Transverse colon (tissue), 4 donors: Measurements from ENCODE around the gene PCBP3. TPM values are rescaled to one million over a fixed set of nuclear protein-coding genes. Genes with fewer than 3 reads are reported as not detected.

Experiments used
- DNase-seq: peaks from one replicate; pipeline ENCODE4 v3.0.0-alpha.2; 2019
- H3K27ac ChIP-seq, 4 donors: fragments of 200-600 bp; sonication (generic); 2 replicates each; pipeline ENCODE4 v1.5.1; 2016 to 2018; ENCODE audit warnings: inconsistent platforms in 4 of 4
- H3K27me3 ChIP-seq: fragments of 200-600 bp; sonication (generic); 2 replicates; pipeline ENCODE4 v1.5.1; 2017; ENCODE audit warnings: inconsistent platforms
- H3K36me3 ChIP-seq, 4 donors: fragments of 200-600 bp; sonication (generic); 2 replicates each; pipeline ENCODE4 v1.5.1; 2017 to 2019; ENCODE audit warnings: inconsistent platforms in 4 of 4
- H3K4me1 ChIP-seq, 4 donors: fragments of 200-600 bp; sonication (generic); 2 replicates each; pipeline ENCODE4 v1.5.1; 2017 to 2020; ENCODE audit warnings: inconsistent platforms in 4 of 4
- H3K4me3 ChIP-seq, 4 donors: fragments of 200-600 bp; sonication (generic); 1 replicate in 1 of 4; 2 replicates in 3 of 4; pipeline versions ENCODE4 v1.5.1 to v1.6.1; 2017 to 2019; ENCODE audit warnings: inconsistent platforms in 4 of 4
- H3K9me3 ChIP-seq, 2 donors: fragments of 200-600 bp; sonication (generic); 2 replicates each; pipeline ENCODE4 v1.5.1; 2017 to 2019; ENCODE audit warnings: inconsistent platforms in 2 of 2
- EP300 ChIP-seq: sonication (generic); formaldehyde crosslinking; IDR thresholded peaks from one replicate; pipeline ENCODE4 v1.6.1; 2017; ENCODE audit warnings: antibody characterized with exemption, low read depth
- POLR2A ChIP-seq: fragments of 450-650 bp; IDR thresholded peaks from one replicate; pipeline ENCODE4 v1.6.1; 2016; ENCODE audit warnings: antibody characterized with exemption, mild to moderate bottlenecking, moderate library complexity
- POLR2AphosphoS5 ChIP-seq, 3 donors: sonication (generic); formaldehyde crosslinking; IDR thresholded peaks; one replicate each; pipeline ENCODE4 v1.6.1; 2016; ENCODE audit warnings: antibody characterized with exemption in 3 of 3
- WGBS, 2 donors: methylation state at CpG; one replicate each; pipeline ENCODE4 v1.1.5; 2018; ENCODE audit warnings: low coverage in 1 of 2; 5-methylcytosine and 5-hydroxymethylcytosine counted together
- in situ Hi-C, 4 donors: fragments of 200-750 bp; cut with MboI; loops; one replicate each; pipeline versions ENCODE4 v1.15.0 to v1.15.1; 2017; ENCODE audit warnings: low sequenced_read_pairs in 3 of 4, low pct_ligation_motif_present in 1 of 4, low pct_unique_long_range_greater_than_20kb in 1 of 4
- intact Hi-C: fragments of 100-400 bp; cut with DNase I; formaldehyde crosslinking; loops from one replicate; pipeline ENCODE4 v1.15.1; 2023; ENCODE audit warnings: low total_unique reads
- total RNA-seq, 4 donors: library from RNA; depleted of rRNA; stranded (reverse); fragments of >200 nt; gene quantifications; one replicate each; pipeline ENCODE4 v1.1.0, GENCODE V29; 2016
- TF ChIP-seq, protein P1 (sequence below), 5 experiments: fragments of 200-600 bp in 3 of 5; fragments of 450-650 bp in 2 of 5; sonication (generic) in 3 of 5; IDR thresholded peaks; 1 replicate in 2 of 5; 2 replicates in 3 of 5; pipeline ENCODE4 v1.5.1; 2016 to 2017; ENCODE audit warnings: antibody characterized with exemption in 5 of 5, inconsistent platforms in 3 of 5, mild to moderate bottlenecking in 2 of 5, moderate library complexity in 1 of 5

Gene PCBP3
- total RNA-seq, 4 donors from 2014 or later = 0.80 to 7.8 (median 5.3) TPM

DNA sequence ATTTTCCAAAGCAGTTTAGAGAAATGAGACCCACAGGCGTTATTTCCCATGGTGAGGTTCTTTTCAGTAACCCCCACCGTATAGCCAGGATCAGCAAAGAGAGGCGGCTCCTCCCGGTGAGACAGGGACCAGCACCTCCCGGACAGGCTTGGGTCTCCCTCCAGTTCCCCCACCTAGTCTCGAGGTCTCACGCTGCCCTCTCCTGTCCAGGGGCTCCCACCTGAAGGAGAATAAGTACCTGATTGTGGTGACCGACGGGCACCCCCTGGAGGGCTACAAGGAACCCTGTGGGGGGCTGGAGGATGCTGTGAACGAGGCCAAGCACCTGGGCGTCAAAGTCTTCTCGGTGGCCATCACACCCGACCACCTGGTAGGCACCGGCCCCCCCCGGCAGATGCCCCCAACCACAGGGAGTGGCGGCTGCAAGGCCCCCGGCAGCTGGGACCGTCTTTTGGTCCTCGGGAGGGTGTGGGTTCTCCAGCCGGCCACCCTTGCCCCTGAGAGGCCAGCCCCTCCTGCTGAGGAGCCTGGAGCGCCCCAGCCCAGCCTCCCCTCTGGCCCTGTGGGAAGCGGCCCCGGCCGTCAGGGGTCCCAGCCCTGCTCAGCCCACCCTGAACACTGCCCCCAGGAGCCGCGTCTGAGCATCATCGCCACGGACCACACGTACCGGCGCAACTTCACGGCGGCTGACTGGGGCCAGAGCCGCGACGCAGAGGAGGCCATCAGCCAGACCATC is 343.0 kb downstream of the PCBP3 start:
- no peak overlapping the region for H3K4me3 ChIP-seq
- no peaks in the 10 kb centered on the region for H3K9me3 ChIP-seq
- no peaks in the 10 kb centered on the region for H3K36me3 ChIP-seq
- H3K27ac ChIP-seq = peak overlapping the region; percentile 33 to 90 (median 82)
- peaks cover 17% of the 10 kb centered on the region for H3K27me3 ChIP-seq
- intact Hi-C loops (no loop called here), in situ Hi-C loops (no loop called here)
- TF ChIP-seq POLR2AphosphoS5 (IDR thresholded peaks at IDR 0.05) = no peak
- TF ChIP-seq EP300 = no peak
- TF ChIP-seq, protein P1, sequence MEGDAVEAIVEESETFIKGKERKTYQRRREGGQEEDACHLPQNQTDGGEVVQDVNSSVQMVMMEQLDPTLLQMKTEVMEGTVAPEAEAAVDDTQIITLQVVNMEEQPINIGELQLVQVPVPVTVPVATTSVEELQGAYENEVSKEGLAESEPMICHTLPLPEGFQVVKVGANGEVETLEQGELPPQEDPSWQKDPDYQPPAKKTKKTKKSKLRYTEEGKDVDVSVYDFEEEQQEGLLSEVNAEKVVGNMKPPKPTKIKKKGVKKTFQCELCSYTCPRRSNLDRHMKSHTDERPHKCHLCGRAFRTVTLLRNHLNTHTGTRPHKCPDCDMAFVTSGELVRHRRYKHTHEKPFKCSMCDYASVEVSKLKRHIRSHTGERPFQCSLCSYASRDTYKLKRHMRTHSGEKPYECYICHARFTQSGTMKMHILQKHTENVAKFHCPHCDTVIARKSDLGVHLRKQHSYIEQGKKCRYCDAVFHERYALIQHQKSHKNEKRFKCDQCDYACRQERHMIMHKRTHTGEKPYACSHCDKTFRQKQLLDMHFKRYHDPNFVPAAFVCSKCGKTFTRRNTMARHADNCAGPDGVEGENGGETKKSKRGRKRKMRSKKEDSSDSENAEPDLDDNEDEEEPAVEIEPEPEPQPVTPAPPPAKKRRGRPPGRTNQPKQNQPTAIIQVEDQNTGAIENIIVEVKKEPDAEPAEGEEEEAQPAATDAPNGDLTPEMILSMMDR (IDR thresholded peaks at IDR 0.05) = no peak
- no peak for TF ChIP-seq POLR2A
- H3K4me1 ChIP-seq = peaks cover 7 to 24% (median 13%) of the 10 kb centered on the region in 4 donors
- 90% methylated on average over 35 of the region's 36 CpGs; no CpG with 5 or more reads in 1 of the 2 donors for WGBS, 2 donors
- DNase-seq = peak; percentile 7

DNA sequence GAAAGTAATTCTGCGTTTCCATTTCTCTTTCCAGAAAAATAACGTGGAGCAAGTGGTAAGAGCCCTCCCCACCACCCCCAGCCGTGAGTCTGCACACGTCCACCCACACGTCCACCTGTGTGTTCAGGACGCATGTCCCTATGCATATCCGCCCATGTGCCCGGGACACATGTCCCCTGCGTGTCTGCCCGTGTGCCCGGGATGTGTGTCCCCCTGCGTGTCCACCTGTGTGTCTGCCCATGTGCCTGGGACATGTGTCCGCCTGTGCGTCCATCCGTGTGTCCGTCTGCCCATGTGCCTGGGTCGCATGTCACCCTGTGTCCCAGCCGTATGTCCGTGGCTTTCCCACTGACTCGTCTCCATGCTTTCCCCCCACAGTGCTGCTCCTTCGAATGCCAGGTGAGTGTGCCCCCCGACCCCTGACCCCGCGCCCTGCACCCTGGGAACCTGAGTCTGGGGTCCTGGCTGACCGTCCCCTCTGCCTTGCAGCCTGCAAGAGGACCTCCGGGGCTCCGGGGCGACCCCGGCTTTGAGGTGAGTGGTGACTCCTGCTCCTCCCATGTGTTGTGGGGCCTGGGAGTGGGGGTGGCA is 343.7 kb downstream of the PCBP3 start:
- DNase-seq = no peak
- peaks cover 11% of the 10 kb centered on the region for H3K27me3 ChIP-seq
- TF ChIP-seq, protein P1 (IDR thresholded peaks at IDR 0.05) = no peak
- TF ChIP-seq POLR2A (no peak), POLR2AphosphoS5 (IDR thresholded peaks at IDR 0.05) (no peak), EP300 (no peak)
- no peaks in the 10 kb centered on the region for H3K9me3 ChIP-seq
- in situ Hi-C loops = no loop called here
- intact Hi-C loops = no loop called here
- H3K4me3 ChIP-seq = no peak overlapping the region
- H3K27ac ChIP-seq = peak overlapping the region; percentile 33 to 90 (median 82)
- H3K36me3 ChIP-seq = no peaks in the 10 kb centered on the region
- H3K4me1 ChIP-seq = peaks cover 6 to 18% (median 10%) of the 10 kb centered on the region in 4 donors
- WGBS, 2 donors = 88% methylated on average over 29 of the region's 29 CpGs; no CpG with 5 or more reads in 1 of the 2 donors

DNA sequence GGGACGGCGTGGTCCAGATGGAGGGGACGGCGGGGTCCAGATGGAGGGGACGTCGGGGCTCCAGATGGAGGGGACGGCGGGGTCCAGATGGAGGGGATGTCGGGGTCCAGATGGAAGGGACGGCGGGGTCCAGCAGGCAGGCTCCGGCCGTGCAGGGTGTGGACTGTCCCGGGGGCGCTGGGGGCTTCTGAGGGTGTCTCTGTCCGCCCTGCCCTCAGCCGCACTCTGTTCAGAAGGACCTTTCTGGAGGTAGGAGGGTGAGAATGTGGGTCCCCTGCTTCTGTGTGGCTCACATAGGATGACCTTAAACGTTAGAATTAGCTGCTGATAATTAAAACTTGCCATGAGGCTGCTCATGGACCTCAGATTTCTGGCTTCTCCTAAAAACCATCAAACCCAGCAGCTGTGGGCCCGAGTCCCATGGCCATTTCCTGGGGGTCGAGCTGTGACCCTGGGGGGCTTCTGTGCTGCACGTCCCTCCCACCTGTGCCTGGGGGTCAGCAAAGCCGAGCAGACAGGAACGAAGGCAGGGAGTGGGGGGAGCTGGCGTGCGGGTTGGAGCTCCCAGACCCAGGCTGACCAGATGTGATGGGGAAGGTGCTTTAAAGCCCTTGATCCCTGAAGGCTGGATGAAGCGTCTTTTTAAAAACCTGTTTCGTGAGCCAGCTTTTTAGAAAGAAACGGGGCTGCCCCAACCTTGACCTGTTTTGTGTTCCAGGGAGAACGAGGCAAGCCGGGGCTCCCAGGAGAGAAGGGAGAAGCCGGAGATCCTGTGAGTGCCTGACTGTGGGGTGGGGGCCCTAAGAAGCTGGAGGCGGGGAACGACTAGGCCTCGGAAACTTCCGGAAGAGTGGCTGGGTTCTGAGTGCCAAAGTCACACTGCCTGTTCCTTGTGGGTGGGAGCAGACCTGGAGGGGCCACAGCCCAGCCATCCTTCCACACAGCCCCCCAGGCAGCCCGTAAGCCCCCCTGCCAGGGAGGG is 345.1 kb downstream of the PCBP3 start:
- Histone ChIP-seq H3K27ac (peak overlapping the region; percentile 10 to 86 (median 32)), H3K4me3 (no peak overlapping the region), H3K4me1 (peaks cover 4 to 17% (median 11%) of the 10 kb centered on the region in 4 donors), H3K9me3 (no peaks in the 10 kb centered on the region), H3K27me3 (no peaks in the 10 kb centered on the region), H3K36me3 (no peaks in the 10 kb centered on the region)
- TF ChIP-seq POLR2AphosphoS5 (IDR thresholded peaks at IDR 0.05) (no peak), POLR2A (no peak), EP300 (no peak)
- TF ChIP-seq, protein P1 (IDR thresholded peaks at IDR 0.05) = no peak
- intact Hi-C loops = no loop called here
- WGBS, 2 donors = 82% methylated on average over 29 of the region's 36 CpGs; no CpG with 5 or more reads in 1 of the 2 donors
- DNase-seq = no peak
- in situ Hi-C loops = no loop called here
